IMR-90 (cell line): ENCODE data around the gene MXRA5. TPM values are rescaled to one million over a fixed set of nuclear protein-coding genes. Genes with fewer than 3 reads are reported as not detected.

Source experiments
- ATAC-seq: fragments of 200-7000 bp; cut with Tn5 transposase; 2 replicates; pipeline ENCODE4 v1.9.1; 2020; ENCODE audit warnings: low read depth, mild to moderate bottlenecking, moderate library complexity
- BruUV-seq: library from RNA; stranded (reverse); fragments of 400-500 nt; replicated peaks from 2 replicates; lab custom pipeline; 2021; lab: Mats Ljungman, UMichigan
- CTCF ChIA-PET: fragments of 300-600 bp; formaldehyde crosslinking; extraction: SDS; loops from one replicate; lab custom pipeline; 2021; ENCODE audit warnings: antibody characterized with exemption; lab: Yijun Ruan, JAX
- POLR2A ChIA-PET: fragments of 300-600 bp; sonication (Branson Sonifier 250); formaldehyde crosslinking; loops from one replicate; lab custom pipeline; 2022; ENCODE audit warnings: antibody characterized with exemption; ENCODE audit not compliant: unreplicated experiment; lab: Charles Lee
- DNase-seq: peaks from one replicate; pipeline ENCODE4 v3.0.0; 2013
- H2AFZ ChIP-seq: replicated peaks from 2 replicates; pipeline ENCODE3; 2013; ENCODE audit warnings: low read length, mild to moderate bottlenecking; ENCODE audit not compliant: poor library complexity
- H2AK5ac ChIP-seq: 2 replicates; pipeline ENCODE4 v1.6.1; 2013; ENCODE audit warnings: low read depth, low read length, inconsistent platforms
- H2AK9ac ChIP-seq: replicated peaks from 2 replicates; pipeline ENCODE3; 2013; ENCODE audit warnings: mild to moderate bottlenecking, low read depth, low read length, moderate library complexity; ENCODE audit not compliant: poor library complexity
- H2BK120ac ChIP-seq: 2 replicates; pipeline ENCODE4 v1.6.1; 2013; ENCODE audit warnings: low read depth, low read length, inconsistent platforms
- H2BK15ac ChIP-seq: 3 replicates; pipeline ENCODE4 v1.6.1; 2013; ENCODE audit warnings: low read depth, low read length, inconsistent platforms
- H2BK20ac ChIP-seq: 2 replicates; pipeline ENCODE4 v1.6.1; 2013; ENCODE audit warnings: low read depth, mild to moderate bottlenecking, inconsistent platforms, low read length, moderate library complexity
- H2BK5ac ChIP-seq: 2 replicates; pipeline ENCODE4 v1.6.1; 2013; ENCODE audit warnings: mild to moderate bottlenecking, low read depth, low read length, inconsistent platforms; ENCODE audit not compliant: poor library complexity, severe bottlenecking
- H3K14ac ChIP-seq: replicated peaks from 2 replicates; pipeline ENCODE4 v1.6.1; 2013; ENCODE audit warnings: low read depth, low read length, inconsistent platforms
- H3K18ac ChIP-seq: 2 replicates; pipeline ENCODE4 v1.6.1; 2013; ENCODE audit warnings: low read depth, low read length, control low read depth
- H3K23ac ChIP-seq: 2 replicates; pipeline ENCODE4 v1.6.1; 2013; ENCODE audit warnings: low read depth, low read length, inconsistent platforms
- H3K27ac ChIP-seq: 2 replicates; pipeline ENCODE4 v1.5.1; 2013; ENCODE audit warnings: mild to moderate bottlenecking, control low read depth, low read length; ENCODE audit not compliant: insufficient read depth
- H3K27me3 ChIP-seq: 2 replicates; pipeline ENCODE4 v1.6.1; 2013; ENCODE audit warnings: low read length; ENCODE audit not compliant: control insufficient read depth, insufficient read depth
- H3K36me3 ChIP-seq: 2 replicates; pipeline ENCODE4 v1.6.1; 2013; ENCODE audit warnings: low read length, mixed read lengths; ENCODE audit not compliant: control insufficient read depth, insufficient read depth
- H3K4ac ChIP-seq: 2 replicates; pipeline ENCODE4 v1.6.1; 2013; ENCODE audit warnings: low read depth, low read length, inconsistent platforms
- H3K4me1 ChIP-seq: 2 replicates; pipeline ENCODE4 v1.6.1; 2013; ENCODE audit warnings: low read length, mixed read lengths; ENCODE audit not compliant: control insufficient read depth, insufficient read depth
- H3K4me2 ChIP-seq: 2 replicates; pipeline ENCODE4 v1.6.1; 2013; ENCODE audit warnings: low read depth, mild to moderate bottlenecking, control low read depth, low read length, moderate library complexity
- H3K4me3 ChIP-seq: 2 replicates; pipeline ENCODE4 v1.5.1; 2013; ENCODE audit warnings: low read depth, mild to moderate bottlenecking, control low read depth, low read length, moderate library complexity; ENCODE audit not compliant: insufficient read depth
- H3K56ac ChIP-seq: 2 replicates; pipeline ENCODE4 v1.6.1; 2013; ENCODE audit warnings: low read length, inconsistent platforms; ENCODE audit not compliant: insufficient read depth; ENCODE audit errors: extremely low read depth
- H3K79me1 ChIP-seq, 2 experiments: 2 replicates each; pipeline ENCODE4 v1.6.1; 2013; ENCODE audit warnings: low read length in 2 of 2, inconsistent platforms in 1 of 2, low read depth in 1 of 2
- H3K9ac ChIP-seq: 2 replicates; pipeline ENCODE4 v1.6.1; 2013; ENCODE audit warnings: low read depth, low read length, control low read depth
- H3K9me1 ChIP-seq: 2 replicates; pipeline ENCODE4 v1.6.1; 2013; ENCODE audit warnings: low read length, inconsistent platforms; ENCODE audit not compliant: insufficient read depth
- H3K9me3 ChIP-seq: 2 replicates; pipeline ENCODE4 v1.6.1; 2013; ENCODE audit warnings: low read length; ENCODE audit not compliant: control insufficient read depth, insufficient read depth
- H4K20me1 ChIP-seq: 2 replicates; pipeline ENCODE4 v1.6.1; 2013; ENCODE audit warnings: low read length, inconsistent platforms; ENCODE audit not compliant: insufficient read depth
- H4K5ac ChIP-seq: 2 replicates; pipeline ENCODE4 v1.6.1; 2013; ENCODE audit warnings: mild to moderate bottlenecking, low read depth, low read length, control low read depth
- H4K8ac ChIP-seq, 2 experiments: 2 replicates each; pipeline ENCODE4 v1.6.1; 2013; ENCODE audit warnings: low read depth in 2 of 2, low read length in 2 of 2, control low read depth in 1 of 2, inconsistent platforms in 1 of 2
- H4K91ac ChIP-seq: 2 replicates; pipeline ENCODE4 v1.6.1; 2013; ENCODE audit warnings: low read depth, low read length, inconsistent platforms; ENCODE audit not compliant: insufficient read depth
- BHLHE40 ChIP-seq: fragments of 150-350 bp; IDR thresholded peaks from 2 replicates; pipeline ENCODE4 v1.6.1; 2016; ENCODE audit warnings: mild to moderate bottlenecking, low read depth, low read length
- CTCF ChIP-seq: conservative IDR thresholded peaks from 2 replicates; pipeline ENCODE4 v1.5.1; 2012; ENCODE audit warnings: mild to moderate bottlenecking, low read depth, low read length, improper control_type of control experiment
- ELK1 ChIP-seq: fragments of 150-350 bp; IDR thresholded peaks from 2 replicates; pipeline ENCODE4 v1.6.1; 2016; ENCODE audit warnings: low read depth, mild to moderate bottlenecking, low read length, moderate library complexity, borderline replicate concordance
- MAZ ChIP-seq: IDR thresholded peaks from 2 replicates; pipeline ENCODE4 v1.6.1; 2012; ENCODE audit warnings: low read depth, mild to moderate bottlenecking, low read length, improper control_type of control experiment, moderate library complexity, borderline replicate concordance
- MXI1 ChIP-seq: IDR thresholded peaks from 2 replicates; pipeline ENCODE4 v1.6.1; 2012; ENCODE audit warnings: low read depth, mild to moderate bottlenecking, low read length, moderate library complexity, borderline replicate concordance
- NFE2L2 ChIP-seq: fragments of 150-350 bp; IDR thresholded peaks from 2 replicates; pipeline ENCODE4 v1.6.1; 2016; ENCODE audit warnings: low read depth, mild to moderate bottlenecking, low read length
- POLR2A ChIP-seq: IDR thresholded peaks from 2 replicates; pipeline ENCODE4 v1.6.1; 2012; ENCODE audit warnings: mild to moderate bottlenecking, low read depth, low read length
- RFX5 ChIP-seq: IDR thresholded peaks from 2 replicates; pipeline ENCODE4 v1.8.0; 2012; ENCODE audit warnings: low read depth, mild to moderate bottlenecking, low read length, moderate library complexity
- SMC3 ChIP-seq: fragments of 150-350 bp; IDR thresholded peaks from 2 replicates; pipeline ENCODE4 v1.6.1; 2016; ENCODE audit warnings: low read depth, mild to moderate bottlenecking, antibody characterized with exemption, low read length, moderate library complexity
- USF2 ChIP-seq: fragments of 150-350 bp; IDR thresholded peaks from 2 replicates; pipeline ENCODE4 v1.6.1; 2017; ENCODE audit warnings: mild to moderate bottlenecking, antibody characterized with exemption, low read length, low read depth
- WGBS, 2 experiments: methylation state at CpG; one replicate each; pipeline versions ENCODE4 v1.1.5 to v1.1.7; 2013; ENCODE audit warnings: missing lambda C conversion rate in 2 of 2; ENCODE audit not compliant: insufficient read length in 1 of 2; ENCODE audit errors: extremely low coverage in 2 of 2; 5-methylcytosine and 5-hydroxymethylcytosine counted together
- dilution Hi-C: fragments of 300-500 bp; cut with HindIII; formaldehyde crosslinking; loops from one replicate; pipeline ENCODE4 v1.14.3; 2018; ENCODE audit warnings: low sequenced_read_pairs; ENCODE audit not compliant: unreplicated experiment
- in situ Hi-C: fragments of 300-500 bp; cut with MboI; formaldehyde crosslinking; loops from 3 replicates; pipeline ENCODE4 v1.14.3; 2019; ENCODE audit warnings: low sequenced_read_pairs, inconsistent platforms, mixed read lengths
- intact Hi-C: fragments of 100-400 bp; cut with micrococcal nuclease; formaldehyde crosslinking; loops from 2 replicates; pipeline ENCODE4 v1.10.0; 2022
- polyA plus RNA-seq, 3 experiments: library from polyadenylated mRNA; depleted of rRNA; stranded (reverse); fragments of >200 nt; gene quantifications; 2 replicates each; pipeline ENCODE4 v1.2.3, GENCODE V29; 2012; ENCODE audit warnings: low replicate concordance in 1 of 3
- total RNA-seq: library from RNA; depleted of rRNA; stranded (reverse); fragments of >200 nt; gene quantifications from 2 replicates; pipeline ENCODE4 v1.2.3, GENCODE V29; 2012

MXRA5 gene
- total and polyA plus RNA-seq, 2 of the 4 experiments (the other 2 are of a cell fraction) = 1.1 to 1.2 TPM

GRCh38 chrX:3351276-3351675, 4.8 kb upstream of the MXRA5 start:
- in situ Hi-C loops (no loop called here), intact Hi-C loops (no loop called here), dilution Hi-C loops (no loop called here)
- Histone ChIP-seq H3K4me3 (no peak overlapping the region), H3K23ac (no peak overlapping the region), H4K91ac (no peak overlapping the region), H3K14ac (no peak overlapping the region), H2BK5ac (no peak overlapping the region), H3K9me3 (peaks cover 6% of the 10 kb centered on the region), H4K20me1 (no peaks in the 10 kb centered on the region), H2AK9ac (no peak overlapping the region), H2AK5ac (no peak overlapping the region), H2BK15ac (no peak overlapping the region), H2AFZ (no peak overlapping the region), H2BK120ac (no peak overlapping the region), H3K9ac (no peak overlapping the region), H3K36me3 (no peaks in the 10 kb centered on the region), H3K4ac (no peak overlapping the region), H3K4me1 (no peaks in the 10 kb centered on the region), H2BK20ac (no peak overlapping the region), H3K79me1 (no peaks in the 10 kb centered on the region), H3K9me1 (no peaks in the 10 kb centered on the region), H4K5ac (no peak overlapping the region), H4K8ac (no peak overlapping the region), H3K27me3 (peaks cover 7% of the 10 kb centered on the region; the same call in 1 of the 2 replicates), H3K4me2 (no peak overlapping the region), H3K56ac (no peak overlapping the region), H3K18ac (no peak overlapping the region), H3K27ac (no peak overlapping the region)
- no TSS peak for BruUV-seq
- ATAC-seq (no peak), DNase-seq (no peak)
- no peak for TF ChIP-seq NFE2L2
- TF ChIP-seq CTCF = no peak
- no peak for TF ChIP-seq USF2
- no peak for TF ChIP-seq ELK1
- TF ChIP-seq SMC3 = no peak
- TF ChIP-seq MXI1 = no peak
- no peak for TF ChIP-seq BHLHE40
- TF ChIP-seq POLR2A = no peak
- no peak for TF ChIP-seq RFX5
- no peak for TF ChIP-seq MAZ
- no CpG with 5 or more reads among the region's 4 CpGs for WGBS, 2 experiments
- CTCF ChIA-PET = no interaction called here
- POLR2A ChIA-PET = no interaction called here
